HG03095 (cell line): ENCODE results near the gene COL4A1.

ENCODE experiments used
- ATAC-seq: cut with Tn5 transposase; IDR thresholded peaks from one replicate; pipeline ENCODE4 v1.9.1; 2021; ENCODE audit warnings: moderate library complexity; ENCODE audit not compliant: unreplicated experiment

Gene COL4A1

GRCh38 chr13:110310541-110311442 is 3.8 kb upstream of the COL4A1 start:
- ATAC-seq: no peak

- no peak for ATAC-seq
Observed at GRCh38 chr13:110309661-110310524, 2.9 kb upstream of the COL4A1 start.

- ATAC-seq: no peak
Observed at GRCh38 chr13:110308656-110309359, 1.9 kb upstream of the COL4A1 start.

- ATAC-seq: no peak
Observed at GRCh38 chr13:110307767-110308655, 1.1 kb upstream of the COL4A1 start.

- no peak for ATAC-seq
Observed at GRCh38 chr13:110306340-110306959, 507 bp downstream of the COL4A1 start.

- ATAC-seq: no peak
Observed at GRCh38 chr13:110305949-110306339, 1.0 kb downstream of the COL4A1 start.

GRCh38 chr13:110305544-110305943 is 1.4 kb downstream of the COL4A1 start:
- no peak for ATAC-seq

- no peak for ATAC-seq
Observed at GRCh38 chr13:110305001-110305400, 2.0 kb downstream of the COL4A1 start.

GRCh38 chr13:110304256-110304655 is 2.7 kb downstream of the COL4A1 start:
- ATAC-seq: no peak

- no peak for ATAC-seq
Observed at GRCh38 chr13:110303644-110304043, 3.3 kb downstream of the COL4A1 start.

- ATAC-seq: no peak
Observed at GRCh38 chr13:110302997-110303396, 4.0 kb downstream of the COL4A1 start.

- no peak for ATAC-seq
Observed at GRCh38 chr13:110301606-110302553, 5.1 kb downstream of the COL4A1 start.

GRCh38 chr13:110301083-110301482 is 5.9 kb downstream of the COL4A1 start:
- ATAC-seq: no peak

GRCh38 chr13:110300090-110300815 is 6.7 kb downstream of the COL4A1 start:
- no peak for ATAC-seq

- no peak for ATAC-seq
Observed at GRCh38 chr13:110299283-110299840, 7.6 kb downstream of the COL4A1 start.

- ATAC-seq: no peak
Observed at GRCh38 chr13:110298505-110299282, 8.3 kb downstream of the COL4A1 start.
